ENCODE measurements around the gene PPP3CB. TPM values are rescaled to one million over a fixed set of nuclear protein-coding genes. Genes with fewer than 3 reads are reported as not detected.
A peak's percentile ranks its signal among the peaks of the same experiment; 100 is the strongest.

Gene PPP3CB
- polyA plus RNA-seq, 3 donors: 4.8 to 18.9 (median 6.5) TPM

DNA sequence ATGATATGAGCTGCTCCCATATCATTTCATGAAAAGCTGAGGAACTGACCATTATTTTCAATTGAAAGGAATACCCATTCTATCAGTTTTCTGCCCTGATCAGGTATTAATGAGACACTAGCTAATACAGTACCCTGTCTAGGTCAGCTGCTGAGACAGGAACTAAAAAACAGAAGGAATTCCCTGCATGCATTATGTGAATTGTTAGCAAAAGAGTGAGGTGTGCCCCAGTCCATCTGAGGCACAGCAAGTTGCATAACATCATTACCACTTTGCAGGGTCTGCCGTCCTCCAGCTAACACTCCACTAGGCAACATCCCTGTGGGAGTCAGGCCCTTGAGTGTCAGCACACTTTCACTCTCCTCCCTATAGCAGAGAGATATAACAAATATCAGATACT lies 51.4 kb downstream of the PPP3CB start:
- H3K79me2 ChIP-seq (ENCODE audit: insufficient read depth, low read length): no peaks in the 10 kb centered on the region
- no peaks in the 10 kb centered on the region for H3K9me3 Mint-ChIP-seq
- H3K27ac Mint-ChIP-seq: peak overlapping the region in 2 of 7 donors; percentile 24 to 26
- H3K27me3 ChIP-seq (ENCODE audit: control insufficient read depth in 2 of 2, insufficient read depth in 2 of 2, low read length in 2 of 2): no peaks in the 10 kb centered on the region
- intact Hi-C loops (cut with micrococcal nuclease): no loop called here
- WGBS (ENCODE audit: insufficient coverage): no CpG with 5 or more reads among the region's 1 CpG
- H3K4me3 Mint-ChIP-seq: no peak overlapping the region
- TF ChIP-seq, protein P1, sequence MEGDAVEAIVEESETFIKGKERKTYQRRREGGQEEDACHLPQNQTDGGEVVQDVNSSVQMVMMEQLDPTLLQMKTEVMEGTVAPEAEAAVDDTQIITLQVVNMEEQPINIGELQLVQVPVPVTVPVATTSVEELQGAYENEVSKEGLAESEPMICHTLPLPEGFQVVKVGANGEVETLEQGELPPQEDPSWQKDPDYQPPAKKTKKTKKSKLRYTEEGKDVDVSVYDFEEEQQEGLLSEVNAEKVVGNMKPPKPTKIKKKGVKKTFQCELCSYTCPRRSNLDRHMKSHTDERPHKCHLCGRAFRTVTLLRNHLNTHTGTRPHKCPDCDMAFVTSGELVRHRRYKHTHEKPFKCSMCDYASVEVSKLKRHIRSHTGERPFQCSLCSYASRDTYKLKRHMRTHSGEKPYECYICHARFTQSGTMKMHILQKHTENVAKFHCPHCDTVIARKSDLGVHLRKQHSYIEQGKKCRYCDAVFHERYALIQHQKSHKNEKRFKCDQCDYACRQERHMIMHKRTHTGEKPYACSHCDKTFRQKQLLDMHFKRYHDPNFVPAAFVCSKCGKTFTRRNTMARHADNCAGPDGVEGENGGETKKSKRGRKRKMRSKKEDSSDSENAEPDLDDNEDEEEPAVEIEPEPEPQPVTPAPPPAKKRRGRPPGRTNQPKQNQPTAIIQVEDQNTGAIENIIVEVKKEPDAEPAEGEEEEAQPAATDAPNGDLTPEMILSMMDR (IDR thresholded peaks at IDR 0.05): no peak
- H3K9me3 ChIP-seq (replicated peaks in 1 of 2; ENCODE audit: control insufficient read depth in 1 of 2, insufficient read depth in 1 of 2, low read length in 2 of 2): no peaks in the 10 kb centered on the region
- H3K4me1 Mint-ChIP-seq: no peaks in the 10 kb centered on the region
- no peak for DNase-seq
- no peak overlapping the region for H2AFZ ChIP-seq (ENCODE audit: insufficient read depth, low read depth, low read length, poor library complexity, severe bottlenecking)
- H3K4me2 ChIP-seq (replicated peaks; ENCODE audit: extremely low read depth, low read length, poor library complexity, severe bottlenecking): no peak overlapping the region
- H3K27ac ChIP-seq (ENCODE audit: low read depth in 1 of 2, low read length in 2 of 2): no peak overlapping the region
- H3K4me3 ChIP-seq (replicated peaks in 1 of 3; ENCODE audit: low read depth in 2 of 3, low read length in 3 of 3): no peak overlapping the region
- H3K4me1 ChIP-seq (ENCODE audit: control insufficient read depth in 1 of 2, insufficient read depth in 2 of 2, low read length in 2 of 2): no peaks in the 10 kb centered on the region
- no peaks in the 10 kb centered on the region for H3K27me3 Mint-ChIP-seq (ENCODE audit: low read depth in 3 of 3)
- H3K36me3 Mint-ChIP-seq: peaks cover 63 to 68% of the 10 kb centered on the region in 2 donors
- H4K20me1 ChIP-seq (ENCODE audit: insufficient read depth, low read length): no peaks in the 10 kb centered on the region
- no peak overlapping the region for H3K9ac ChIP-seq (ENCODE audit: insufficient read depth, low read length, poor library complexity, severe bottlenecking)
- H3K36me3 ChIP-seq (replicated peaks in 1 of 2; ENCODE audit: control insufficient read depth in 1 of 2, insufficient read depth in 2 of 2, low read length in 2 of 2): peaks cover 62 to 90% of the 10 kb centered on the region in 2 donors

DNA sequence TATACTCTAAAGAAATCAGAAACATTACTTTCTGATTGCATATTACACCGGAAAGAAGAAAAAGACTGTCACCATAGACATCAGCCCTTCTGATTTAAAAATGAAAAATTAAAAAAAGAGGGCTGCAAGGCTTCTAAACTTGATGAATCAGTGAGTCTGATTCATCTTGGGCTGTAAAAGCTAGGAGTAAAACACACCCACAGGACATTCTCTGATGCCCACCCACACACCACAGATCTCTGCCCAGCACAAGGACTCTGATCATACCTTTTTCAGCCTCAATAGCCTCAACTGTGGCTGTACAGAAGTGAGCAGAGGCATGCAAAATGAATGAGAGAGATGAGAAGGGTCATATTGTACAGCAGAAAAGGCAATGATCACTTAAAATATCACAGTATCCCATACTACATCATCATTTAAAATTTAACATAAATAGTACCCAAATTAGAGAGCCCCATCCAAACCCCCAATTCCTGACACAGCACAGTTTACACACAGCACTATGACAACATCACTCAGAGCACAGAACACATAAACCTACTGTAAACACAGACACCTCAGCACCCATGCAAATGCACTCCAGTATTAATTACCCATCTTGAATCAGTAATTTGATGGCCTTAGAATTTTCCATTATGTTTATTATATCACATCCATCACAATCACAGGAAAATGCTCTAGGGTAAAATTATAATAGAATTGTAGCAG lies 56.1 kb downstream of the PPP3CB start:
- Mint-ChIP-seq H3K36me3 (peaks cover 62 to 73% of the 10 kb centered on the region in 2 donors), H3K4me1 (no peaks in the 10 kb centered on the region), H3K4me3 (no peak overlapping the region), H3K27ac (peak overlapping the region in 2 of 7 donors; percentile 15 to 50), H3K9me3 (no peaks in the 10 kb centered on the region), H3K27me3 (ENCODE audit: low read depth in 3 of 3) (no peaks in the 10 kb centered on the region)
- intact Hi-C loops (cut with micrococcal nuclease): no loop called here
- H3K4me3 ChIP-seq (replicated peaks in 1 of 3; ENCODE audit: low read depth in 2 of 3, low read length in 3 of 3): no peak overlapping the region
- WGBS (ENCODE audit: insufficient coverage): no CpG with 5 or more reads among the region's 1 CpG
- H4K20me1 ChIP-seq (ENCODE audit: insufficient read depth, low read length): no peaks in the 10 kb centered on the region
- no peaks in the 10 kb centered on the region for H3K79me2 ChIP-seq (ENCODE audit: insufficient read depth, low read length)
- no peaks in the 10 kb centered on the region for H3K27me3 ChIP-seq (ENCODE audit: control insufficient read depth in 2 of 2, insufficient read depth in 2 of 2, low read length in 2 of 2)
- TF ChIP-seq, protein P1 (IDR thresholded peaks at IDR 0.05): no peak
- no peaks in the 10 kb centered on the region for H3K9me3 ChIP-seq (replicated peaks in 1 of 2; ENCODE audit: control insufficient read depth in 1 of 2, insufficient read depth in 1 of 2, low read length in 2 of 2)
- H3K27ac ChIP-seq (ENCODE audit: low read depth in 1 of 2, low read length in 2 of 2): no peak overlapping the region
- H3K4me1 ChIP-seq (ENCODE audit: control insufficient read depth in 1 of 2, insufficient read depth in 2 of 2, low read length in 2 of 2): no peaks in the 10 kb centered on the region
- H3K4me2 ChIP-seq (replicated peaks; ENCODE audit: extremely low read depth, low read length, poor library complexity, severe bottlenecking): no peak overlapping the region
- peaks cover 67 to 96% of the 10 kb centered on the region in 2 donors for H3K36me3 ChIP-seq (replicated peaks in 1 of 2; ENCODE audit: control insufficient read depth in 1 of 2, insufficient read depth in 2 of 2, low read length in 2 of 2)
- H3K9ac ChIP-seq (ENCODE audit: insufficient read depth, low read length, poor library complexity, severe bottlenecking): no peak overlapping the region
- no peak for DNase-seq
- no peak overlapping the region for H2AFZ ChIP-seq (ENCODE audit: insufficient read depth, low read depth, low read length, poor library complexity, severe bottlenecking)

All from CD14-positive monocyte (primary cell).